Osteocyte (in vitro differentiated cells): ENCODE measurements around the gene MYO3B. TPM values are rescaled to one million over a fixed set of nuclear protein-coding genes. Genes with fewer than 3 reads are reported as not detected.

ENCODE experiments used
- DNase-seq: peaks from one replicate; pipeline ENCODE4 v3.0.0; 2021; ENCODE audit warnings: mixed read lengths; ENCODE audit not compliant: unreplicated experiment; ENCODE audit errors: extremely low spot score
- H3K27ac Mint-ChIP-seq: one replicate; pipeline ENCODE4 v1.8.0; 2021; ENCODE audit warnings: mild to moderate bottlenecking, mixed read lengths; ENCODE audit not compliant: unreplicated experiment
- H3K27me3 Mint-ChIP-seq: one replicate; pipeline ENCODE4 v1.8.0; 2021; ENCODE audit warnings: mixed read lengths; ENCODE audit not compliant: unreplicated experiment
- H3K36me3 Mint-ChIP-seq: one replicate; pipeline ENCODE4 v1.8.0; 2021; ENCODE audit warnings: mixed read lengths; ENCODE audit not compliant: unreplicated experiment
- H3K4me1 Mint-ChIP-seq: one replicate; pipeline ENCODE4 v1.8.0; 2021; ENCODE audit warnings: mixed read lengths; ENCODE audit not compliant: unreplicated experiment
- H3K4me3 Mint-ChIP-seq: one replicate; pipeline ENCODE4 v1.8.0; 2021; ENCODE audit warnings: mild to moderate bottlenecking, moderate library complexity, mixed read lengths; ENCODE audit not compliant: unreplicated experiment
- H3K9me3 Mint-ChIP-seq: one replicate; pipeline ENCODE4 v1.8.0; 2021; ENCODE audit warnings: mixed read lengths; ENCODE audit not compliant: unreplicated experiment
- CTCF ChIP-seq: fragments of 200-600 bp; sonication (generic); IDR thresholded peaks from 2 replicates; pipeline ENCODE4 v1.5.0; 2021; ENCODE audit warnings: antibody characterized with exemption, mild to moderate bottlenecking, moderate library complexity
- total RNA-seq: library from RNA; stranded (reverse); gene quantifications from 2 replicates; pipeline ENCODE4 v1.2.1, GENCODE V29; 2021

The MYO3B gene
- total RNA-seq, 1 donor from 2014 or later = not detected

GRCh38 chr2:170176212-170176611 is 1.7 kb upstream of the MYO3B start:
- DNase-seq = no peak
- Mint-ChIP-seq H3K36me3 (no peaks in the 10 kb centered on the region), H3K4me3 (no peak overlapping the region), H3K9me3 (no peaks in the 10 kb centered on the region), H3K27ac (no peak overlapping the region), H3K27me3 (no peaks in the 10 kb centered on the region), H3K4me1 (peaks cover 41% of the 10 kb centered on the region)
- TF ChIP-seq CTCF = no peak

GRCh38 chr2:170180031-170180566 is 2.2 kb downstream of the MYO3B start:
- no peaks in the 10 kb centered on the region for H3K27me3 Mint-ChIP-seq
- no peak overlapping the region for H3K4me3 Mint-ChIP-seq
- H3K9me3 Mint-ChIP-seq = peaks cover 5% of the 10 kb centered on the region
- H3K4me1 Mint-ChIP-seq = peaks cover 41% of the 10 kb centered on the region
- peak overlapping the region; percentile 74 for H3K27ac Mint-ChIP-seq
- H3K36me3 Mint-ChIP-seq = no peaks in the 10 kb centered on the region
- TF ChIP-seq CTCF = no peak
- DNase-seq = no peak

GRCh38 chr2:170181602-170182001 is 3.7 kb downstream of the MYO3B start:
- H3K27ac Mint-ChIP-seq = no peak overlapping the region
- H3K27me3 Mint-ChIP-seq = no peaks in the 10 kb centered on the region
- no peak for DNase-seq
- no peaks in the 10 kb centered on the region for H3K36me3 Mint-ChIP-seq
- TF ChIP-seq CTCF = no peak
- no peak overlapping the region for H3K4me3 Mint-ChIP-seq
- H3K9me3 Mint-ChIP-seq = peaks cover 15% of the 10 kb centered on the region
- H3K4me1 Mint-ChIP-seq = peaks cover 34% of the 10 kb centered on the region

- H3K27ac Mint-ChIP-seq = no peak overlapping the region
- H3K4me3 Mint-ChIP-seq = no peak overlapping the region
- peaks cover 11% of the 10 kb centered on the region for H3K27me3 Mint-ChIP-seq
- no peak for TF ChIP-seq CTCF
- peaks cover 32% of the 10 kb centered on the region for H3K9me3 Mint-ChIP-seq
- peaks cover 4% of the 10 kb centered on the region for H3K36me3 Mint-ChIP-seq
- DNase-seq = no peak
- peaks cover 2% of the 10 kb centered on the region for H3K4me1 Mint-ChIP-seq
Observed at GRCh38 chr2:170185319-170185718, 7.4 kb downstream of the MYO3B start.

GRCh38 chr2:170189757-170190156 is 11.8 kb downstream of the MYO3B start:
- no peak for TF ChIP-seq CTCF
- no peak overlapping the region for H3K4me3 Mint-ChIP-seq
- no peak for DNase-seq
- H3K9me3 Mint-ChIP-seq = peaks cover 31% of the 10 kb centered on the region
- peaks cover 4% of the 10 kb centered on the region for H3K36me3 Mint-ChIP-seq
- no peak overlapping the region for H3K27ac Mint-ChIP-seq
- no peaks in the 10 kb centered on the region for H3K4me1 Mint-ChIP-seq
- peaks cover 15% of the 10 kb centered on the region for H3K27me3 Mint-ChIP-seq
